Choroid plexus epithelial cell (primary cell): ENCODE measurements around the gene C1orf185.
"Not testable (repeated sequence)": the region's sequence is repeated elsewhere in the genome, so short reads cannot be mapped to it uniquely, and the experiment has no call there.

Source experiments
- DNase-seq: peaks from one replicate; pipeline ENCODE4 v3.0.0-alpha.2; 2010; ENCODE audit warnings: low read depth
- H3K4me3 ChIP-seq: 2 replicates; pipeline ENCODE4 v1.5.1; 2011; ENCODE audit warnings: low read depth, mild to moderate bottlenecking, control low read depth, low read length, moderate library complexity
- CTCF ChIP-seq: conservative IDR thresholded peaks from 2 replicates; pipeline ENCODE4 v1.5.1; 2011; ENCODE audit warnings: low read depth, mild to moderate bottlenecking, control low read depth, inconsistent platforms, low read length, moderate library complexity

C1orf185 gene

GRCh38 chr1:51175278-51175677 lies 73.2 kb downstream of the C1orf185 start:
- no peak for TF ChIP-seq CTCF
- H3K4me3 ChIP-seq: no peak overlapping the region
- peak; percentile 10 for DNase-seq

DNA sequence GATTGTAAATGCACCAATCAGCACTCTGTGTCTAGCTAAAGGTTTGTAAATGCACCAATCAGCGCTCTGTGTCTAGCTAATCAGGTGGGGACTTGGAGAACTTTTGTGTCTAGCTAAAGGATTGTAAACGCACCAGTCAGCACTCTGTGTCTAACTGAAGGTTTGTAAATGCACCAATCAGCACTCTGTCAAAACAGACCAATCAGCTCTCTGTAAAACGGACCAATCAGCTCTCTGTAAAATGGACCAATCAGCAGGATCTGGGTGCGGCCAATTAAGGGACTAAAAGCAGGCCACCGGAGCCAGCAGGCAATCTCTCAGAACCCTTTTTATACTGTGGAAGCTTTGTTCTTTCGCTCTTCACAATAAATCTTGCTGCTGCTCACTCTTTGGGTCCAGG lies 76.0 kb downstream of the C1orf185 start:
- DNase-seq, H3K4me3 ChIP-seq: not testable (repeated sequence)

GRCh38 chr1:51188230-51188629 lies 86.2 kb downstream of the C1orf185 start:
- TF ChIP-seq CTCF: no peak
- H3K4me3 ChIP-seq: no peak overlapping the region
- DNase-seq: no peak

DNA sequence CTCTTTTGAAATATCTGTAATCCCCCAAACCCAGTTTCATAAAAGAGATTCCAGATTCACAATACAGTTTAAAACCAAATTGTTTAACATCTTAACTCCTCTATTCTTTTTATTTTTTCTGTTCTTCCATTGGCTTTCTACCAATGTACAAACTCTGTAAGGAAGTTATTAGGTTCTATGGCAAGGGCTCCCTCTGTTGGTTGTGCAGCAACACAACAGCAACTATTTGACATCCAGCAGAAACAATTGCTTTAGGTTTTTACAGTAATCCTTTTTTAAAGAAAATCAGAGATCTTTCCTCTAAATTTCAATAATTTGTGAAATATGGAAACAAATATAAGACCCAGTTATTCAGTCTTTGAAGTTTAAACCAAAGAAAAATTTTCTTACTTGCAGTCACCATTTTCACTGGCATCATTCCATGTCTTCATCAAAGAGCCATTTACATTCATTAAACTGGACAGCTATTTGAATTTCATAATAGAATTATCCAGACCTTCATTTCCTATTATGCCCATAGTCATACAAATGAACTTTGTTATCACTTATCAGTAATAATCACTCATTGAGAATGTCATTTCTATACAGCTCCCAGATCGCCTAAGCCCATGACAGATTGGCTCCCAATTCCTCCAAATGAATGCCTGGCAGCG lies 87.5 kb downstream of the C1orf185 start:
- peak; percentile 89 for DNase-seq
- H3K4me3 ChIP-seq: no peak overlapping the region
- peak; percentile 90 for TF ChIP-seq CTCF

DNA sequence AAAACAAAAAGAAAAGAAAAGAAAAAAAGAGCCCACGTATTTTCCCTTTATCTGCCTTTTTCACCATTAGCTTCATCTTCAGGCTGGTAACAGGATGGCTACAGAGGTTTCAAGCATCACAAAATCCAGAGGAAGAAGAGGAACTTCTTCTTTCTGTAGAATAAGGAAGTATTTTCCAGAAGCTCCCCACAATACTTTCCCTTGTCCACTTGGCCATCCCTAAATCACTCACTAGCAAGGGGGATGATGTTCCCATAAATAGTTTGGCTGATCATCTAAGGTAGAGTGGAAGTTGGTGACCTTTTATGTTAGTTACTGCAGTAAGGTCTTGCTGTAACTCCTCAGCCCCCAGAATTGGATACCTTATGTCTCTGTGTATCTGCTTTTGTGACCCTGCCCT lies 88.9 kb downstream of the C1orf185 start:
- H3K4me3 ChIP-seq: no peak overlapping the region
- TF ChIP-seq CTCF: no peak
- no peak for DNase-seq

- H3K4me3 ChIP-seq: no peak overlapping the region
- peak; percentile 92 for DNase-seq
- TF ChIP-seq CTCF: peak; percentile 85
Measured at GRCh38 chr1:51192213-51192843, 90.3 kb downstream of the C1orf185 start.

- no peak for TF ChIP-seq CTCF
- H3K4me3 ChIP-seq: no peak overlapping the region
- no peak for DNase-seq
Measured at GRCh38 chr1:51193564-51193963, 91.5 kb downstream of the C1orf185 start.
